GM21786 (cell line): Measurements from ENCODE around the gene HSPA4.

ENCODE experiments used
- ATAC-seq: cut with Tn5 transposase; IDR thresholded peaks from one replicate; pipeline ENCODE4 v1.9.1; 2021; ENCODE audit not compliant: unreplicated experiment

HSPA4 gene

GRCh38 chr5:133088064-133088463 lies 36.3 kb downstream of the HSPA4 start:
- ATAC-seq, result no peak

- no peak for ATAC-seq
Observed at GRCh38 chr5:133091034-133091433, 39.2 kb downstream of the HSPA4 start.

- ATAC-seq, result no peak
Observed at GRCh38 chr5:133106343-133106742, 54.5 kb downstream of the HSPA4 start.

GRCh38 chr5:133106761-133107572 lies 55.2 kb downstream of the HSPA4 start:
- ATAC-seq, result no peak

- no peak for ATAC-seq
Observed at GRCh38 chr5:133108481-133108921, 56.7 kb downstream of the HSPA4 start.

GRCh38 chr5:133109655-133110483 lies 58.1 kb downstream of the HSPA4 start:
- ATAC-seq, result no peak

- ATAC-seq, result no peak
Observed at GRCh38 chr5:133110709-133111108, 58.9 kb downstream of the HSPA4 start.

- ATAC-seq, result peak; percentile 60
Observed at GRCh38 chr5:133111299-133111698, 59.5 kb downstream of the HSPA4 start.

GRCh38 chr5:133112026-133112660 lies 60.3 kb downstream of the HSPA4 start:
- ATAC-seq, result no peak

- ATAC-seq, result no peak
Observed at GRCh38 chr5:133113331-133114061, 61.7 kb downstream of the HSPA4 start.

GRCh38 chr5:133114166-133114932 lies 62.5 kb downstream of the HSPA4 start:
- no peak for ATAC-seq

GRCh38 chr5:133114933-133115310 lies 63.1 kb downstream of the HSPA4 start:
- ATAC-seq, result no peak

- ATAC-seq, result no peak
Observed at GRCh38 chr5:133116601-133117000, 64.8 kb downstream of the HSPA4 start.

GRCh38 chr5:133117166-133117911 lies 65.5 kb downstream of the HSPA4 start:
- no peak for ATAC-seq

GRCh38 chr5:133117912-133118445 lies 66.2 kb downstream of the HSPA4 start:
- no peak for ATAC-seq

- ATAC-seq, result no peak
Observed at GRCh38 chr5:133118741-133119140, 66.9 kb downstream of the HSPA4 start.

- ATAC-seq, result no peak
Observed at GRCh38 chr5:133119233-133119711, 67.5 kb downstream of the HSPA4 start.

- no peak for ATAC-seq
Observed at GRCh38 chr5:133120156-133120750, 68.4 kb downstream of the HSPA4 start.

- ATAC-seq, result no peak
Observed at GRCh38 chr5:133121080-133121479, 69.3 kb downstream of the HSPA4 start.
